ENCODE results near the gene MYOM3. TPM values are rescaled to one million over a fixed set of nuclear protein-coding genes. Genes with fewer than 3 reads are reported as not detected.

The MYOM3 gene
- total and polyA plus RNA-seq, 2 of the 13 experiments (the other 11 are each of a cell fraction or from before 2014, with no cell fraction given): 5.8 to 15.3 TPM

- POLR2A ChIA-PET: no interaction called here
- in situ Hi-C loops (cut with HindIII; ENCODE audit: extremely low pct_ligation_motif_present, low pct_unique_long_range_greater_than_20kb): no loop called here
- intact Hi-C loops (cut with micrococcal nuclease; ENCODE audit: unreplicated experiment): no loop called here
- TF ChIP-seq GTF2F1 (IDR thresholded peaks at IDR 0.05; ENCODE audit: low read length) (no peak), EEA1 (CRISPR knock-in tag; IDR thresholded peaks at IDR 0.05; ENCODE audit: borderline replicate concordance) (no peak), NONO (IDR thresholded peaks at IDR 0.05) (no peak), NONO (CRISPR knock-in tag; conservative IDR thresholded peaks at IDR 0.05) (no peak), ZFP36L2 (CRISPR knock-in tag; IDR thresholded peaks at IDR 0.05) (no peak), ZNF205 (CRISPR knock-in tag; IDR thresholded peaks at IDR 0.05) (no peak), ZNF343 (CRISPR knock-in tag; IDR thresholded peaks at IDR 0.05) (no peak), AKNA (CRISPR knock-in tag; IDR thresholded peaks at IDR 0.05; ENCODE audit: borderline replicate concordance) (no peak), CHCHD3 (CRISPR knock-in tag; IDR thresholded peaks at IDR 0.05) (no peak), MIER3 (CRISPR knock-in tag; IDR thresholded peaks at IDR 0.05; ENCODE audit: borderline replicate concordance) (no peak), ZNF614 (CRISPR knock-in tag; IDR thresholded peaks at IDR 0.05; ENCODE audit: borderline replicate concordance) (no peak), ZFP91 (CRISPR knock-in tag; IDR thresholded peaks at IDR 0.05; ENCODE audit: borderline replicate concordance) (no peak), MXD4 (CRISPR knock-in tag; IDR thresholded peaks at IDR 0.05) (no peak), PLRG1 (conservative IDR thresholded peaks at IDR 0.05) (no peak), SP4 (CRISPR knock-in tag; IDR thresholded peaks at IDR 0.05) (no peak), PHF8 (CRISPR knock-in tag; IDR thresholded peaks at IDR 0.05) (no peak), ZNF574 (CRISPR knock-in tag; IDR thresholded peaks at IDR 0.05) (no peak), IRX3 (CRISPR knock-in tag; IDR thresholded peaks at IDR 0.05; ENCODE audit: borderline replicate concordance, low read depth) (no peak), KDM4B (CRISPR knock-in tag; IDR thresholded peaks at IDR 0.05) (no peak)
- Histone ChIP-seq H3K9me3 (ENCODE audit: low read length) (no peaks in the 10 kb centered on the region), H3K4me2 (ENCODE audit: low read depth, low read length) (no peak overlapping the region), H3K4me3 (replicated peaks in 1 of 3; ENCODE audit: insufficient read depth in 1 of 3, low read depth in 2 of 3, low read length in 3 of 3) (no peak overlapping the region), H3K79me2 (ENCODE audit: insufficient read depth, low read length) (no peaks in the 10 kb centered on the region), H3K9ac (ENCODE audit: insufficient read depth, low read depth, low read length) (no peak overlapping the region), H3K27ac (ENCODE audit: extremely low read length, insufficient read depth, low read length) (no peak overlapping the region), H3K27me3 (ENCODE audit: control insufficient read depth in 1 of 2, insufficient read depth in 2 of 2, low read length in 2 of 2) (no peaks in the 10 kb centered on the region), H4K20me1 (ENCODE audit: insufficient read depth, low read length) (no peaks in the 10 kb centered on the region), H3K4me1 (ENCODE audit: insufficient read depth, low read length) (no peaks in the 10 kb centered on the region), H2AFZ (ENCODE audit: low read length) (no peak overlapping the region), H3K36me3 (replicated peaks in 1 of 2; ENCODE audit: control insufficient read depth in 1 of 2, insufficient read depth in 2 of 2, low read length in 2 of 2) (peaks cover 1 to 13% of the 10 kb centered on the region in 2 experiments; a peak in 3 of 5 replicates)
- 97% methylated on average over 1 of the region's 1 CpG for WGBS (ENCODE audit: low lambda C conversion rate)
- DNase-seq (ENCODE audit: low spot score) (no peak), FAIRE-seq (no peak), ATAC-seq (no peak)
- CTCF ChIA-PET (ENCODE audit: low intra/inter-chr PET ratio, low total read pairs): no interaction called here
- no TSS peak for BruUV-seq (replicated peaks)
Observed at GRCh38 chr1:24133819-24134218, 21.9 kb upstream of the MYOM3 start.

Data from HepG2 (cell line).